Measurements from ENCODE around the gene ASPSCR1. TPM values are rescaled to one million over a fixed set of nuclear protein-coding genes. Genes with fewer than 3 reads are reported as not detected.

ASPSCR1 gene
- total and polyA plus RNA-seq, 2 of the 8 experiments (the other 6 are each of a cell fraction or from before 2014, with no cell fraction given): 33.3 to 43.7 TPM

GRCh38 chr17:82000803-82001570, 23.6 kb downstream of the ASPSCR1 start:
- no peak overlapping the region for H2BK5ac ChIP-seq (ENCODE audit: low read depth, low read length)
- H4K5ac ChIP-seq (ENCODE audit: insufficient read length, low read depth, low read length): no peak overlapping the region
- H3K4me2 ChIP-seq (ENCODE audit: insufficient read depth in 1 of 2, low read depth in 2 of 2, low read length in 2 of 2): no peak overlapping the region
- CTCF ChIA-PET (ENCODE audit: partially characterized antibody): interaction anchor here (1.3 kb wide), 1 partner anchor 9 kb away, joined by 3 read pairs; no protein-coding TSS in a partner anchor
- H3K9ac ChIP-seq (replicated peaks in 1 of 4; ENCODE audit: extremely low read depth in 1 of 4, low read depth in 3 of 4, low read length in 3 of 4): no peak overlapping the region
- POLR2A ChIA-PET (ENCODE audit: partially characterized antibody): no interaction called here
- no peak overlapping the region for H2BK120ac ChIP-seq (replicated peaks; ENCODE audit: low read depth, low read length)
- H3K9me3 ChIP-seq (ENCODE audit: insufficient read depth in 2 of 2, low read depth in 1 of 2, low read length in 1 of 2): no peaks in the 10 kb centered on the region
- no peak overlapping the region for H3K4me3 ChIP-seq (ENCODE audit: extremely low read depth in 1 of 4, insufficient read depth in 2 of 4, low read depth in 3 of 4, low read length in 4 of 4)
- H2BK12ac ChIP-seq (ENCODE audit: low read depth, low read length): no peak overlapping the region
- no peaks in the 10 kb centered on the region for H3K27me3 ChIP-seq (replicated peaks in 1 of 4; ENCODE audit: control insufficient read depth in 3 of 4, extremely low read depth in 1 of 4, insufficient read depth in 3 of 4, low read length in 3 of 4)
- H3K23ac ChIP-seq (ENCODE audit: insufficient read length): no peak overlapping the region
- peak in 1 of 2 experiments; percentile 47 for DNase-seq (ENCODE audit: low read depth in 1 of 2, low spot score in 2 of 2)
- no peak overlapping the region for H2BK15ac ChIP-seq (ENCODE audit: low read length)
- no peaks in the 10 kb centered on the region for H3K36me3 ChIP-seq (ENCODE audit: control insufficient read depth in 2 of 4, insufficient read depth in 4 of 4, low read length in 3 of 4)
- 82% methylated on average over 25 of the region's 32 CpGs; no CpG with 5 or more reads in 1 of the 2 experiments for WGBS, 2 experiments (ENCODE audit: extremely low coverage in 1 of 2, insufficient coverage in 1 of 2, insufficient read length in 1 of 2, insufficient replicate concordance in 2 of 2, low coverage in 1 of 2, low lambda C conversion rate in 2 of 2, missing lambda C conversion rate in 1 of 2)
- 0 out of 2 replicates have a peak, but pooled peaks cover 1% of the 10 kb centered on the region for H3K23me2 ChIP-seq (ENCODE audit: low read depth, low read length)
- no peaks in the 10 kb centered on the region; a peak in 1 of 7 replicates for H3K4me1 ChIP-seq (replicated peaks in 1 of 4; ENCODE audit: control insufficient read depth in 3 of 4, insufficient read depth in 4 of 4, low read length in 3 of 4)
- peaks cover 2% of the 10 kb centered on the region for H3K79me1 ChIP-seq (ENCODE audit: low read depth, low read length)
- no peak overlapping the region for H2BK20ac ChIP-seq (ENCODE audit: low read length)
- no peaks in the 10 kb centered on the region for H3K79me2 ChIP-seq (ENCODE audit: control insufficient read depth in 1 of 2, insufficient read depth in 2 of 2, low read length in 2 of 2)
- no peak overlapping the region for H2AK5ac ChIP-seq (ENCODE audit: low read depth, low read length)
- no peak overlapping the region for H3K18ac ChIP-seq (ENCODE audit: extremely low read depth, low read length)
- no peak overlapping the region for H3K27ac ChIP-seq (ENCODE audit: low read depth, low read length)
- H4K20me1 ChIP-seq (replicated peaks in 1 of 2; ENCODE audit: control insufficient read depth in 1 of 2, insufficient read depth in 2 of 2, low read length in 2 of 2): peaks cover 0 to 5% of the 10 kb centered on the region in 2 experiments
- H3K4ac ChIP-seq (replicated peaks; ENCODE audit: insufficient read length, low read depth, low read length): no peak overlapping the region
- no peak overlapping the region for H2AFZ ChIP-seq (ENCODE audit: low read length)
- H3K56ac ChIP-seq (replicated peaks; ENCODE audit: insufficient read length, low read depth, low read length): no peak overlapping the region
- H4K8ac ChIP-seq (ENCODE audit: extremely low read depth, insufficient read depth, low read length): no peak overlapping the region
- FAIRE-seq: no peak
- no peak overlapping the region for H4K91ac ChIP-seq (replicated peaks; ENCODE audit: insufficient read length, low read length)
- no peak overlapping the region for H3K14ac ChIP-seq (ENCODE audit: insufficient read length)
- TF ChIP-seq TAF1 (IDR thresholded peaks at IDR 0.05; ENCODE audit: low read depth, low read length): no peak
- TF ChIP-seq RXRA (IDR thresholded peaks at IDR 0.05; ENCODE audit: insufficient read depth, low read depth, low read length): no peak
- no peak for TF ChIP-seq CHD2 (IDR thresholded peaks at IDR 0.05; ENCODE audit: low read length)
- no peak for TF ChIP-seq RBBP5 (IDR thresholded peaks at IDR 0.05; ENCODE audit: borderline replicate concordance, low read depth, low read length)
- TF ChIP-seq SAP30 (IDR thresholded peaks at IDR 0.05; ENCODE audit: insufficient read depth, insufficient replicate concordance, low read length): no peak
- no peak for TF ChIP-seq TAF7 (optimal IDR thresholded peaks at IDR 0.05; ENCODE audit: borderline replicate concordance, low read depth, low read length)
- TF ChIP-seq JUND (IDR thresholded peaks at IDR 0.05; ENCODE audit: low read length): no peak
- TF ChIP-seq CREB1 (IDR thresholded peaks at IDR 0.05): no peak
- TF ChIP-seq KDM4A (IDR thresholded peaks at IDR 0.05; ENCODE audit: low read depth, low read length, severe bottlenecking): no peak
- TF ChIP-seq MAX (IDR thresholded peaks at IDR 0.05): no peak
- no peak for TF ChIP-seq CBX8 (IDR thresholded peaks at IDR 0.05; ENCODE audit: borderline replicate concordance, low read depth, low read length)
- TF ChIP-seq SP4 (IDR thresholded peaks at IDR 0.05; ENCODE audit: low read length): no peak
- TF ChIP-seq BCL11A (IDR thresholded peaks at IDR 0.05; ENCODE audit: low read depth in 2 of 2, low read length in 2 of 2): no peak
